Body of pancreas (tissue), 4 donors: Measurements from ENCODE around the gene PIEZO2. TPM values are rescaled to one million over a fixed set of nuclear protein-coding genes. Genes with fewer than 3 reads are reported as not detected.

Experiments used
- ATAC-seq: fragments of 150-250 bp; one replicate; pipeline ENCODE4 v1.9.1; 2016
- DNase-seq, 4 donors: peaks; one replicate each; pipeline ENCODE4 v3.0.0-alpha.2; 2019
- H3K27ac ChIP-seq, 4 donors: fragments of 200-600 bp; sonication (generic); 1 replicate in 3 of 4; 2 replicates in 1 of 4; pipeline versions ENCODE4 v1.5.1 to v1.6.1; 2016 to 2019; ENCODE audit warnings: mild to moderate bottlenecking in 1 of 4, mixed read lengths in 1 of 4, moderate library complexity in 1 of 4
- H3K27me3 ChIP-seq, 2 donors: fragments of 200-600 bp; sonication (generic); one replicate each; pipeline ENCODE4 v1.6.0; 2016; ENCODE audit warnings: mild to moderate bottlenecking in 1 of 2
- H3K36me3 ChIP-seq, 2 donors: fragments of 200-600 bp; sonication (generic); replicated peaks in 1 of 2; 2 replicates each; pipeline ENCODE4 v1.5.1; 2016; ENCODE audit warnings: low read depth in 2 of 2; ENCODE audit not compliant: insufficient read depth in 1 of 2
- H3K4me1 ChIP-seq: fragments of 200-600 bp; sonication (generic); one replicate; pipeline ENCODE4 v1.6.0; 2016
- H3K4me3 ChIP-seq, 2 donors: fragments of 200-600 bp; sonication (generic); 1 replicate in 1 of 2; 2 replicates in 1 of 2; pipeline ENCODE4 v1.5.1; 2016 to 2019
- H3K9me3 ChIP-seq, 3 donors: fragments of 200-600 bp; sonication (generic); 1 replicate in 2 of 3; 2 replicates in 1 of 3; pipeline ENCODE4 v1.5.1; 2016
- CTCF ChIP-seq, 7 experiments: fragments of 450-650 bp in 4 of 7; fragments of 200-600 bp in 3 of 7; sonication (generic) in 3 of 7; IDR thresholded peaks; one replicate each; pipeline ENCODE4 v1.5.1; 2016 to 2019; ENCODE audit warnings: antibody characterized with exemption in 7 of 7
- POLR2A ChIP-seq, 3 donors: fragments of 450-650 bp; IDR thresholded peaks; one replicate each; pipeline ENCODE4 v1.6.1; 2016; ENCODE audit warnings: antibody characterized with exemption in 3 of 3, mild to moderate bottlenecking in 2 of 3
- WGBS, 2 donors: methylation state at CpG; one replicate each; pipeline ENCODE4 v1.1.5; 2017; 5-methylcytosine and 5-hydroxymethylcytosine counted together
- intact Hi-C: fragments of 100-400 bp; cut with DNase I; formaldehyde crosslinking; loops from one replicate; pipeline ENCODE4 v1.15.1; 2023
- total RNA-seq, 2 donors: library from RNA; depleted of rRNA; stranded (reverse); fragments of >200 nt; gene quantifications; one replicate each; pipeline ENCODE4 v1.1.0, GENCODE V29; 2016

The PIEZO2 gene
- total RNA-seq, 2 donors from 2014 or later, result 0.33 to 40.7 TPM

- peaks cover 8% of the 10 kb centered on the region for H3K4me1 ChIP-seq
- no peak for TF ChIP-seq POLR2A (IDR thresholded peaks at IDR 0.05)
- no peak for TF ChIP-seq CTCF (IDR thresholded peaks at IDR 0.05)
- DNase-seq, result no peak
- 74 to 86% methylated on average over 8 of the region's 8 CpGs for WGBS, 2 donors
- no peak overlapping the region for H3K27ac ChIP-seq
- no peak for ATAC-seq
- H3K4me3 ChIP-seq, result no peak overlapping the region
- intact Hi-C loops, result loop anchor here (10.0 kb wide), 1 partner anchor 179 kb away; no protein-coding TSS in a partner anchor
- H3K27me3 ChIP-seq, result no peaks in the 10 kb centered on the region
- H3K36me3 ChIP-seq, result no peaks in the 10 kb centered on the region
- H3K9me3 ChIP-seq, result no peaks in the 10 kb centered on the region
Measured at GRCh38 chr18:11033503-11033902, 115.9 kb downstream of the PIEZO2 start.

- Histone ChIP-seq H3K9me3 (no peaks in the 10 kb centered on the region), H3K36me3 (no peaks in the 10 kb centered on the region), H3K4me3 (no peak overlapping the region), H3K27ac (no peak overlapping the region), H3K27me3 (no peaks in the 10 kb centered on the region), H3K4me1 (no peaks in the 10 kb centered on the region)
- WGBS, 2 donors, result 69 to 78% methylated on average over 5 of the region's 5 CpGs
- DNase-seq, result no peak
- ATAC-seq, result no peak
- intact Hi-C loops, result loop anchor here (10.0 kb wide), 1 partner anchor 177 kb away; no protein-coding TSS in a partner anchor
- TF ChIP-seq POLR2A (IDR thresholded peaks at IDR 0.05), result no peak
- TF ChIP-seq CTCF (IDR thresholded peaks at IDR 0.05), result no peak
Measured at GRCh38 chr18:11031966-11032365, 117.4 kb downstream of the PIEZO2 start.

GRCh38 chr18:11029021-11029420, 120.3 kb downstream of the PIEZO2 start:
- intact Hi-C loops, result no loop called here
- TF ChIP-seq POLR2A (IDR thresholded peaks at IDR 0.05) (no peak), CTCF (IDR thresholded peaks at IDR 0.05) (no peak)
- Histone ChIP-seq H3K4me1 (no peaks in the 10 kb centered on the region), H3K36me3 (no peaks in the 10 kb centered on the region), H3K4me3 (no peak overlapping the region), H3K27ac (no peak overlapping the region), H3K9me3 (no peaks in the 10 kb centered on the region), H3K27me3 (no peaks in the 10 kb centered on the region)
- WGBS, 2 donors, result 63 to 70% methylated on average over 6 of the region's 6 CpGs
- peak in 1 of 4 donors; percentile 16 for DNase-seq
- ATAC-seq, result no peak

- DNase-seq (no peak), ATAC-seq (no peak)
- no peak overlapping the region for H3K27ac ChIP-seq
- H3K9me3 ChIP-seq, result no peaks in the 10 kb centered on the region
- intact Hi-C loops, result no loop called here
- TF ChIP-seq CTCF (IDR thresholded peaks at IDR 0.05) (no peak), POLR2A (IDR thresholded peaks at IDR 0.05) (no peak)
- no peaks in the 10 kb centered on the region for H3K27me3 ChIP-seq
- H3K36me3 ChIP-seq, result no peaks in the 10 kb centered on the region
- 34 to 69% methylated on average over 4 of the region's 4 CpGs for WGBS, 2 donors
- no peaks in the 10 kb centered on the region for H3K4me1 ChIP-seq
- H3K4me3 ChIP-seq, result no peak overlapping the region
Measured at GRCh38 chr18:11027862-11028261, 121.5 kb downstream of the PIEZO2 start.

- TF ChIP-seq CTCF (IDR thresholded peaks at IDR 0.05), result no peak
- no peak for TF ChIP-seq POLR2A (IDR thresholded peaks at IDR 0.05)
- no peak for DNase-seq
- no peak overlapping the region for H3K27ac ChIP-seq
- intact Hi-C loops, result no loop called here
- H3K9me3 ChIP-seq, result no peaks in the 10 kb centered on the region
- no peaks in the 10 kb centered on the region for H3K36me3 ChIP-seq
- H3K4me1 ChIP-seq, result no peaks in the 10 kb centered on the region
- no peaks in the 10 kb centered on the region for H3K27me3 ChIP-seq
- ATAC-seq, result no peak
- WGBS, 2 donors, result 54 to 64% methylated on average over 4 of the region's 4 CpGs
- no peak overlapping the region for H3K4me3 ChIP-seq
Measured at GRCh38 chr18:11025671-11026070, 123.7 kb downstream of the PIEZO2 start.
